ENCODE measurements around the gene RASSF4.

RASSF4 gene

GRCh38 chr10:44965104-44965503, 5.5 kb downstream of the RASSF4 start:
- FAIRE-seq, result no peak

- no peak for FAIRE-seq
Observed at GRCh38 chr10:44965651-44966097, 6.1 kb downstream of the RASSF4 start.

GRCh38 chr10:44966129-44966815, 6.7 kb downstream of the RASSF4 start:
- no peak for FAIRE-seq

- no peak for FAIRE-seq
Observed at GRCh38 chr10:44966816-44967509, 7.4 kb downstream of the RASSF4 start.

GRCh38 chr10:44967616-44968015, 8.0 kb downstream of the RASSF4 start:
- FAIRE-seq, result no peak

- FAIRE-seq, result no peak
Observed at GRCh38 chr10:44968091-44968490, 8.5 kb downstream of the RASSF4 start.

- no peak for FAIRE-seq
Observed at GRCh38 chr10:44968500-44969400, 9.1 kb downstream of the RASSF4 start.

- no peak for FAIRE-seq
Observed at GRCh38 chr10:44969854-44970253, 10.3 kb downstream of the RASSF4 start.

- FAIRE-seq, result no peak
Observed at GRCh38 chr10:44970812-44971395, 11.3 kb downstream of the RASSF4 start.

GRCh38 chr10:44971434-44971833, 11.8 kb downstream of the RASSF4 start:
- FAIRE-seq, result no peak

GRCh38 chr10:44971935-44972757, 12.5 kb downstream of the RASSF4 start:
- no peak for FAIRE-seq

GRCh38 chr10:44972874-44973306, 13.3 kb downstream of the RASSF4 start:
- no peak for FAIRE-seq

- no peak for FAIRE-seq
Observed at GRCh38 chr10:44973323-44974081, 13.9 kb downstream of the RASSF4 start.

GRCh38 chr10:44974082-44974627, 14.6 kb downstream of the RASSF4 start:
- no peak for FAIRE-seq

- no peak for FAIRE-seq
Observed at GRCh38 chr10:44974628-44975430, 15.2 kb downstream of the RASSF4 start.

GRCh38 chr10:44975431-44976331, 16.1 kb downstream of the RASSF4 start:
- FAIRE-seq, result no peak

- FAIRE-seq, result no peak
Observed at GRCh38 chr10:44976352-44977198, 17.0 kb downstream of the RASSF4 start.

Data from G401.6 (cell line).